Activated T-cell treated with anti-CD3 and anti-CD28 coated beads for 24 hours (primary cell): ENCODE measurements around the gene GCG.

ENCODE experiments used
- DNase-seq: peaks from one replicate; pipeline ENCODE4 v3.0.0-alpha.2; 2020; ENCODE audit warnings: low read depth

The GCG gene

GRCh38 chr2:162099836-162100235 lies 52.2 kb downstream of the GCG start:
- DNase-seq: no peak
